ENCODE data around the gene AFF3.

GRCh38 chr2:100113990-100114433 is 28.4 kb downstream of the AFF3 start:
- no peak for TF ChIP-seq CTCF (IDR thresholded peaks at IDR 0.05)
- TF ChIP-seq ZFX (IDR thresholded peaks at IDR 0.05; ENCODE audit: borderline replicate concordance), result no peak

Measured in 22Rv1 (cell line).